ENCODE data around the gene PCDHGB1.

DNA sequence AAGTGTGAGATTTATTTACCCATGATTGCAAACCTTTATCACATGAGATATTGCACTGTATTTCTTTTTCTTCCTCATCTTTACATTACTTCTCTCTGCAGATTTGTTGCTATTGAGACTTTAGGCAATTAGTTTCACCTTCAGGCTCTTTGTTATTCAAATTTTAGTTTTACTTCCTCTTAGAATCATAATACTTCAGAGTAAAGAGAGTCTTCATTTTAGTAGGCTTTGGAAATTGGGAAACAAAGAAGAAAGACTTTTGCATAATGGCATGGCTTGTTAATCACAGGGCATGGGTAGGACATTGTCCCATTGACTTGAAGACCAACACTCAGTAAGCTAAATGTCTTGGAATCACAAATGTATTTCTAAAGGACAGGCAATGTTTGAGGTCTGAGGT lies 12.8 kb downstream of the PCDHGB1 start:
- TF ChIP-seq, protein P1, sequence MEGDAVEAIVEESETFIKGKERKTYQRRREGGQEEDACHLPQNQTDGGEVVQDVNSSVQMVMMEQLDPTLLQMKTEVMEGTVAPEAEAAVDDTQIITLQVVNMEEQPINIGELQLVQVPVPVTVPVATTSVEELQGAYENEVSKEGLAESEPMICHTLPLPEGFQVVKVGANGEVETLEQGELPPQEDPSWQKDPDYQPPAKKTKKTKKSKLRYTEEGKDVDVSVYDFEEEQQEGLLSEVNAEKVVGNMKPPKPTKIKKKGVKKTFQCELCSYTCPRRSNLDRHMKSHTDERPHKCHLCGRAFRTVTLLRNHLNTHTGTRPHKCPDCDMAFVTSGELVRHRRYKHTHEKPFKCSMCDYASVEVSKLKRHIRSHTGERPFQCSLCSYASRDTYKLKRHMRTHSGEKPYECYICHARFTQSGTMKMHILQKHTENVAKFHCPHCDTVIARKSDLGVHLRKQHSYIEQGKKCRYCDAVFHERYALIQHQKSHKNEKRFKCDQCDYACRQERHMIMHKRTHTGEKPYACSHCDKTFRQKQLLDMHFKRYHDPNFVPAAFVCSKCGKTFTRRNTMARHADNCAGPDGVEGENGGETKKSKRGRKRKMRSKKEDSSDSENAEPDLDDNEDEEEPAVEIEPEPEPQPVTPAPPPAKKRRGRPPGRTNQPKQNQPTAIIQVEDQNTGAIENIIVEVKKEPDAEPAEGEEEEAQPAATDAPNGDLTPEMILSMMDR (IDR thresholded peaks at IDR 0.05; ENCODE audit: low read length), result no peak
- no peak for TF ChIP-seq EZH2 (IDR thresholded peaks at IDR 0.05; ENCODE audit: borderline replicate concordance, low read length)

Data from OCI-LY1 (cell line).